HEK293T (cell line): ENCODE results near the gene SARNP.
"Not testable (repeated sequence)": the region's sequence is repeated elsewhere in the genome, so short reads cannot be mapped to it uniquely, and the experiment has no call there.

ENCODE experiments used
- CTCF ChIA-PET: fragments of 350-600 bp; formaldehyde crosslinking; extraction: SDS; loops from one replicate; lab custom pipeline; 2021; ENCODE audit warnings: antibody characterized with exemption, inconsistent platforms; lab: Yijun Ruan, JAX
- POLR2A ChIA-PET: fragments of 350-600 bp; formaldehyde crosslinking; extraction: SDS; loops from one replicate; lab custom pipeline; 2020; ENCODE audit warnings: antibody characterized with exemption, inconsistent platforms; lab: Yijun Ruan, JAX
- DNase-seq: peaks from one replicate; pipeline ENCODE4 v3.0.0; 2012; ENCODE audit warnings: mixed read lengths; ENCODE audit errors: extremely low spot score
- ARNT ChIP-seq: fragments of 450-650 bp; IDR thresholded peaks from 2 replicates; pipeline ENCODE4 v1.6.1; 2017; ENCODE audit warnings: mild to moderate bottlenecking
- BHLHE40 ChIP-seq: fragments of 450-650 bp; IDR thresholded peaks from 2 replicates; pipeline ENCODE4 v1.6.1; 2016; ENCODE audit warnings: mild to moderate bottlenecking, moderate library complexity, borderline replicate concordance
- CTBP1 ChIP-seq: fragments of 450-650 bp; IDR thresholded peaks from 2 replicates; pipeline ENCODE4 v1.6.1; 2016; ENCODE audit warnings: borderline replicate concordance
- ELF4 ChIP-seq: fragments of 450-650 bp; IDR thresholded peaks from 2 replicates; pipeline ENCODE4 v1.6.1; 2017; ENCODE audit warnings: antibody characterized with exemption
- FOXA1 ChIP-seq: fragments of 450-650 bp; IDR thresholded peaks from 2 replicates; pipeline ENCODE4 v1.6.1; 2016; ENCODE audit warnings: mild to moderate bottlenecking
- FOXK2 ChIP-seq: fragments of 450-650 bp; IDR thresholded peaks from 2 replicates; pipeline ENCODE4 v1.6.1; 2016; ENCODE audit warnings: mild to moderate bottlenecking
- FOXM1 ChIP-seq: fragments of 450-650 bp; IDR thresholded peaks from 2 replicates; pipeline ENCODE4 v1.6.1; 2017; ENCODE audit warnings: mild to moderate bottlenecking, borderline replicate concordance
- HDGF ChIP-seq: fragments of 450-650 bp; IDR thresholded peaks from 2 replicates; pipeline ENCODE4 v1.6.1; 2017; ENCODE audit warnings: antibody characterized with exemption, borderline replicate concordance
- L3MBTL2 ChIP-seq: fragments of 450-650 bp; conservative IDR thresholded peaks from 2 replicates; pipeline ENCODE4 v1.6.1; 2016; ENCODE audit warnings: mild to moderate bottlenecking
- LEF1 ChIP-seq: fragments of 450-650 bp; IDR thresholded peaks from 2 replicates; pipeline ENCODE4 v1.6.1; 2017; ENCODE audit warnings: mild to moderate bottlenecking, borderline replicate concordance
- NFRKB ChIP-seq: fragments of 450-650 bp; IDR thresholded peaks from 2 replicates; pipeline ENCODE4 v1.6.1; 2016; ENCODE audit warnings: mild to moderate bottlenecking, moderate library complexity
- PKNOX1 ChIP-seq: fragments of 450-650 bp; IDR thresholded peaks from 2 replicates; pipeline ENCODE4 v1.6.1; 2016
- SP1 ChIP-seq: fragments of 450-650 bp; IDR thresholded peaks from 2 replicates; pipeline ENCODE4 v1.6.1; 2017
- SUZ12 ChIP-seq: fragments of 450-650 bp; IDR thresholded peaks from 2 replicates; pipeline ENCODE4 v1.6.1; 2016; ENCODE audit warnings: mild to moderate bottlenecking
- TARDBP ChIP-seq: fragments of 450-650 bp; IDR thresholded peaks from 2 replicates; pipeline ENCODE4 v1.6.1; 2016
- ZNF384 ChIP-seq: fragments of 450-650 bp; IDR thresholded peaks from 2 replicates; pipeline ENCODE4 v1.6.1; 2016

SARNP gene

GRCh38 chr12:55771736-55772135 is 45.8 kb downstream of the SARNP start:
- POLR2A ChIA-PET: interaction anchor here (1.3 to 1.4 kb wide), 2 partner anchors 28 to 46 kb away, joined by 4 to 6 read pairs; partner anchors contain the start of genes ORMDL2 and SARNP
- TF ChIP-seq CTBP1 (no peak), ELF4 (no peak), L3MBTL2 (no peak), NFRKB (no peak), FOXM1 (no peak), FOXA1 (no peak), SP1 (no peak)
- DNase-seq: no peak
- CTCF ChIA-PET: no interaction called here

DNA sequence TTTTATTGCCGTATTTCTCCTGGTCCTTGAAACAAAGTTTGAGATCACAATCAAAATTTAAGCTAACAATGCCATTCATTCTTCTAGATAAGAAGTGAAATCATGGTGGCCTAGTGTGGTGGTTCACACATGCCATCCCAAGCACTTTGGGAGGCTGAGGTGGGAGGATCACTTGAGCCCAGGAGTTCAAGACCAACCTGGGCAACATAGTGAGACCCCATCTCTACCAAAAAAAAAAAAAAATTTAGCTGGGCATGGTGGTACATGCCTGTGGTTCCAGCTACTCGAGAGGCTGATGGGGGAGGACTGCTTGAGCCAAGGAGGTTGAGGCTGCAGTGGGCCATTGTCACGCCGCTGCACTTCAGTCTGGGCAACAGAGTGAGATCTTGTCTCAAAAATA is 50.4 kb downstream of the SARNP start:
- ChIA-PET POLR2A (no interaction called here), CTCF (no interaction called here)
- DNase-seq: no peak
- no peak for TF ChIP-seq FOXK2
- no peak for TF ChIP-seq TARDBP
- TF ChIP-seq CTBP1: no peak
- no peak for TF ChIP-seq FOXM1
- no peak for TF ChIP-seq NFRKB
- TF ChIP-seq L3MBTL2: no peak
- no peak for TF ChIP-seq PKNOX1
- TF ChIP-seq ZNF384: no peak
- no peak for TF ChIP-seq BHLHE40
- no peak for TF ChIP-seq HDGF
- TF ChIP-seq FOXA1: no peak
- TF ChIP-seq ARNT: no peak
- TF ChIP-seq SUZ12: no peak
- TF ChIP-seq SP1: no peak
- TF ChIP-seq ELF4: no peak
- TF ChIP-seq LEF1: no peak

DNA sequence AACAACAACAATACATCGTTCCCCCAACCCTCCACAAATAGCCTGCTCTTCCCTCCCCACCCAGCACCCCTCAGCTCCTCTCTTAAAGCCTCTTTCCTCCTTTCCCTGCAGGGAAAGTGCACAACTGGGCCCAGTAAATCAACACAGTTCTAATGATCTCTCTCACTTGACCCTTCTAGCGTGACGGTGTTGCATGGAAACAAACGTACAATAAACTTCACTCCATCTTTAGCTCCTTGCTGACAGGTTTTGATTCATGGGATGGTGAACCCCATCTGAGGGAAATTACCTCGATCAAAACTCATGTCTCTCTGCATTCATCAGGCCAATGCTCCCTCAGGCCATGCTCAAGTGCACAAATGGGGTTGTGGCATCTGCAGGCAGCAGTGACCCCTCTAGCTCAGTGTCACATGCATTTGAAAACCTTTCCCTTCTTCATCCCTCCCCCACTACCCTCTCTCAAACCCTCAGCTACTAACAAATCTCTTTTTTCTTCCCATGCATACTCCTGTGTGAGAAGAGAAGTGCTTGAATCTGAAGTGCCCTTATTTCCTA is 51.7 kb downstream of the SARNP start:
- ChIA-PET POLR2A (no interaction called here), CTCF (no interaction called here)
- no peak for DNase-seq
- TF ChIP-seq FOXK2 (no peak), ZNF384 (no peak), SP1 (no peak), TARDBP (no peak), CTBP1 (no peak), HDGF (no peak), BHLHE40 (no peak), LEF1 (no peak), L3MBTL2 (no peak), FOXA1 (no peak), NFRKB (no peak), ELF4 (no peak), FOXM1 (no peak)

DNA sequence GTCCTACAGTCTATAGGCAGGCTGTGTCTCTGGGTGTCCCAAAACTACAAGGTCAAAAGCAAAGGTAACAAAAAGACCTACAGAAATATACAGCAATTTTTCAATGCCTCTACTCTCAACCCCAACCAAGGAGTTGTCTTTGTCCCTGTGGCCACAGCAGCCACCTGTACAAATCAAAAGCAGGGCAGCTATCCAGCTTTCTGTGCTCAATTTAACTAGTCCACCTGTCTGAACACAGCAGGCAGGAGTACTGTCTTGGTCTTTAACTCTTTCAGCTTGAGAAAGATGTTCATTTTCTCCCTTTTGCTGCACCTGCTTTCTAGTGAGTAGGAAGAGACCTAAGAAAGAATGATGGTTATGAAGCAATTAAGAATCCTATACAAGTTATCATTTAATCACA is 54.9 kb downstream of the SARNP start:
- CTCF ChIA-PET: no interaction called here
- POLR2A ChIA-PET: no interaction called here

GRCh38 chr12:55760663-55761062 is 56.9 kb downstream of the SARNP start:
- CTCF ChIA-PET: no interaction called here
- no peak for TF ChIP-seq FOXA1
- TF ChIP-seq SP1: no peak
- no peak for TF ChIP-seq FOXM1
- TF ChIP-seq FOXK2: no peak
- TF ChIP-seq LEF1: no peak
- TF ChIP-seq NFRKB: no peak
- TF ChIP-seq TARDBP: no peak
- no peak for TF ChIP-seq ZNF384
- no peak for TF ChIP-seq ARNT
- TF ChIP-seq HDGF: no peak
- TF ChIP-seq PKNOX1: no peak
- no peak for TF ChIP-seq CTBP1
- POLR2A ChIA-PET: no interaction called here
- DNase-seq: no peak

More for the DNA sequence above, 54.9 kb downstream of the SARNP start:
- DNase-seq: no peak
- TF ChIP-seq SUZ12 (no peak), L3MBTL2 (no peak), ARNT (no peak), ZNF384 (no peak), LEF1 (no peak), NFRKB (no peak), FOXM1 (no peak), FOXK2 (no peak), HDGF (no peak), SP1 (no peak), BHLHE40 (no peak), TARDBP (no peak), ELF4 (no peak), PKNOX1 (no peak), FOXA1 (no peak), CTBP1 (no peak)

GRCh38 chr12:55758575-55758974 is 58.9 kb downstream of the SARNP start:
- POLR2A ChIA-PET, CTCF ChIA-PET: not testable (repeated sequence)

More at GRCh38 chr12:55758575-55758974, 58.9 kb downstream of the SARNP start:
- not testable (repeated sequence) for DNase-seq
